BJ (cell line): Measurements from ENCODE around the gene GRIP2. TPM values are rescaled to one million over a fixed set of nuclear protein-coding genes. Genes with fewer than 3 reads are reported as not detected.

Experiments
- CTCF ChIA-PET: fragments of 350-600 bp; formaldehyde crosslinking; extraction: SDS; loops from one replicate; lab custom pipeline; 2021; ENCODE audit warnings: antibody characterized with exemption, inconsistent platforms; lab: Yijun Ruan, JAX
- POLR2A ChIA-PET: fragments of 300-600 bp; sonication (Branson Sonifier 250); formaldehyde crosslinking; extraction: SDS; loops from one replicate; lab custom pipeline; 2021; ENCODE audit warnings: antibody characterized with exemption; lab: Charles Lee
- DNase-seq: peaks from one replicate; pipeline ENCODE4 v3.0.0-alpha.2; 2011; ENCODE audit warnings: low read depth
- H3K27me3 ChIP-seq: 2 replicates; pipeline ENCODE4 v1.6.0; 2011; ENCODE audit warnings: low read length; ENCODE audit not compliant: control insufficient read depth, insufficient read depth
- H3K36me3 ChIP-seq: 2 replicates; pipeline ENCODE4 v1.5.1; 2011; ENCODE audit warnings: low read length; ENCODE audit not compliant: control insufficient read depth, insufficient read depth
- H3K4me3 ChIP-seq: 2 replicates; pipeline ENCODE4 v1.5.1; 2011; ENCODE audit warnings: low read depth, mild to moderate bottlenecking, control low read depth, low read length
- CTCF ChIP-seq: IDR thresholded peaks from 2 replicates; pipeline ENCODE4 v1.5.1; 2011; ENCODE audit warnings: low read depth, mild to moderate bottlenecking, control low read depth, inconsistent platforms, low read length, moderate library complexity; ENCODE audit not compliant: insufficient read depth
- polyA plus RNA-seq: library from polyadenylated mRNA; depleted of rRNA; stranded (reverse); fragments of >200 nt; gene quantifications from 2 replicates; pipeline ENCODE4 v1.2.3, GENCODE V29; 2011

Gene GRIP2
- polyA plus RNA-seq, 1 experiment = 0.45 TPM

GRCh38 chr3:14458434-14459275, 81.5 kb downstream of the GRIP2 start:
- Histone ChIP-seq H3K4me3 (no peak overlapping the region), H3K36me3 (peaks cover 57% of the 10 kb centered on the region), H3K27me3 (no peaks in the 10 kb centered on the region)
- no peak for DNase-seq
- no peak for TF ChIP-seq CTCF
- ChIA-PET CTCF (interaction anchor here (0.9 to 7.2 kb wide), 5 partner anchors 9 to 255 kb away, joined by 3 to 62 read pairs (median 10); no protein-coding TSS in a partner anchor), POLR2A (no interaction called here)

DNA sequence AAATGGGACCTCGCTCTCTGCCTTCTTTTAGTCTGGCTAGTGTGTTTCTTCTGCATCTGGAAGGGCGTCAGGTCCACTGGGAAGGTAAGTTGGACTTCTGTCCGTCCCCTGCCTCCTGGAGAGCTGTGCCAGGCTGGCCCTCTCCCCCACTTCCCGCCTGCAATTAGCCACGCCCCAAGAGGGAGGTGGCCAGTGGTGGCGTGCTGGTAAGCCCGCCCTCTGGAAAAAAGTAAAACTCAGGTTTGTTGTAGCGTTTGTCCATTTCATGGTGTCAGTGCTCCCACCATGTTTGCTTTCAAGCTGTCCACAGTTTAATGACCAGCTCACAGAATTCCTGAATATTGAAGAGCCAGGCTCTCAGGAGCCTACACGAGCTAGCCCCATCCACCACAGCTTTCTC, 82.1 kb downstream of the GRIP2 start:
- no peak overlapping the region for H3K4me3 ChIP-seq
- no peaks in the 10 kb centered on the region for H3K27me3 ChIP-seq
- no peak for DNase-seq
- POLR2A ChIA-PET = no interaction called here
- TF ChIP-seq CTCF = no peak
- CTCF ChIA-PET = interaction anchor here (1.4 to 7.2 kb wide), 4 partner anchors 10 to 254 kb away, joined by 3 to 62 read pairs (median 10); no protein-coding TSS in a partner anchor
- peaks cover 52% of the 10 kb centered on the region for H3K36me3 ChIP-seq

- H3K27me3 ChIP-seq = no peaks in the 10 kb centered on the region
- ChIA-PET CTCF (interaction anchor here (1.4 to 2.7 kb wide), 4 partner anchors 11 to 254 kb away, joined by 3 to 11 read pairs (median 8); no protein-coding TSS in a partner anchor), POLR2A (no interaction called here)
- H3K4me3 ChIP-seq = no peak overlapping the region
- peaks cover 47% of the 10 kb centered on the region for H3K36me3 ChIP-seq
- no peak for TF ChIP-seq CTCF
- DNase-seq = no peak
Observed at GRCh38 chr3:14457481-14457880, 82.7 kb downstream of the GRIP2 start.

DNA sequence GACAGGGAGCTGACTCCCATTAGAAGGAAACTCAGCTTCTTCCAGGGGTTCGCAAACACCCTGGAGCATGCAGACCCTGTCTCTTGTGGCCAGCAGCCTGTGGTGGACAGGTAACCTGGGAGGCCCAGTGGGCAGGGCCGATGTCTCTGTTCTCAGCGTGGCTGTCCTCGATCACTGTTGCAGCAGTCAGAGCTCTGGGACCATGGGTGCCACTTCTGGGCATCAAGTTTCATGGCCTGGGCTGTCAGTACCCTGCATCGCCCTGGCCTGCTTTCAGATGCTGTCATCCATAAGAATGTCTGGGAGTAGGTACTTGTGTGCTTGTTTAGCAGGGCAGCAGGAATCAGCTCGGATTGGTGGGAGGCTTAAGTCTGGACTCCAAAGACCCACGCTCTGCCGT, 83.3 kb downstream of the GRIP2 start:
- no peak for DNase-seq
- no peak for TF ChIP-seq CTCF

GRCh38 chr3:14455571-14456317, 84.4 kb downstream of the GRIP2 start:
- ChIA-PET POLR2A (no interaction called here), CTCF (interaction anchor here (1.0 to 1.4 kb wide), 3 partner anchors 12 to 252 kb away, joined by 4 to 6 read pairs (median 5); no protein-coding TSS in a partner anchor)
- Histone ChIP-seq H3K4me3 (no peak overlapping the region), H3K27me3 (no peaks in the 10 kb centered on the region), H3K36me3 (peaks cover 41% of the 10 kb centered on the region)
- TF ChIP-seq CTCF = no peak
- no peak for DNase-seq

More for the DNA sequence above, 83.3 kb downstream of the GRIP2 start:
- Histone ChIP-seq H3K36me3 (peaks cover 42% of the 10 kb centered on the region), H3K4me3 (no peak overlapping the region), H3K27me3 (no peaks in the 10 kb centered on the region)
- CTCF ChIA-PET = interaction anchor here (1.3 to 2.7 kb wide), 4 partner anchors 11 to 253 kb away, joined by 3 to 10 read pairs (median 6); no protein-coding TSS in a partner anchor
- POLR2A ChIA-PET = no interaction called here
